ENCODE results near the gene CELA2A. TPM values are rescaled to one million over a fixed set of nuclear protein-coding genes. Genes with fewer than 3 reads are reported as not detected.
"Not testable (repeated sequence)": the region's sequence is repeated elsewhere in the genome, so short reads cannot be mapped to it uniquely, and the experiment has no call there.

CELA2A gene
- total RNA-seq, 2 donors from 2014 or later: not detected

DNA sequence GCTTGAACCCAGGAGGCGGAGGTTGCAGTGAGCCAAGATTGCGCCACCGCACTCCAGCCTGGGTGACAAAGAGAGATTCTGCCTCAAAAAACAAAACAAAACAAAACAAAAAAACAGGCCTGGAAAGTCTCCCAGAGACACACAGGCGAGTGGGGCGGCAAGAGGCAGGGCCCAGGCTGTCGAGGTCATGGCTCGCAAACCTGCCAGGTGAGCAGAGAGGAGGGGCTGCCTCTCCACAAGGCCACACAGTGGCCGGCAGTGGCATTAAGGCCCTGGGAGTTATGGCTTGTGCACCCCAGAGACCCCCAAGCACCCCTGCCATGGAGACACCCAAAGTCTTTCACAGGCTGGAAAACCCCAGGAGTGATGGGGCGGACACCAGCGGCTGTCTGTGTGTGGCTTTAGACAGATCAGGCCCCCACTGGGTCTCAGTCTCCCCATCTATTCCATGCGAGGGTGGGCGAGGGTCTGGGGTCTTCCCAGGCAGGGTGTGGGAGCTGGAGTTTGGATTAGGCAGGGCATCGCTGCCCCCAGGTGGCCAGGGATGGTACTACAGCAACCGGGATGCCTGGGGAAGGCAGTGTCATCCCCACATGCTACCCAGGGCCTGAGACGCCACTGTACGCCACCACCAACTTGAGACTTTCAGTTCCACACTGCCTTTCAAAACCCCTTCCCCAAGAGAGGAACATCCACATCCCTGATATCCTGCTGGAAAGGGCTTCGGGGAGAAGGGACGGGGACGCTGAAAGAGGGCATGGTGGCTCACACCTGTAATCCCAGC, 25.6 kb upstream of the CELA2A start:
- Mint-ChIP-seq H3K4me1 (peaks cover 8% of the 10 kb centered on the region), H3K27ac (no peak overlapping the region), H3K27me3 (no peaks in the 10 kb centered on the region), H3K36me3 (ENCODE audit: low read depth) (peaks cover 38% of the 10 kb centered on the region), H3K4me3 (no peak overlapping the region), H3K9me3 (no peaks in the 10 kb centered on the region)
- ATAC-seq (replicated peaks): peak; percentile 66

DNA sequence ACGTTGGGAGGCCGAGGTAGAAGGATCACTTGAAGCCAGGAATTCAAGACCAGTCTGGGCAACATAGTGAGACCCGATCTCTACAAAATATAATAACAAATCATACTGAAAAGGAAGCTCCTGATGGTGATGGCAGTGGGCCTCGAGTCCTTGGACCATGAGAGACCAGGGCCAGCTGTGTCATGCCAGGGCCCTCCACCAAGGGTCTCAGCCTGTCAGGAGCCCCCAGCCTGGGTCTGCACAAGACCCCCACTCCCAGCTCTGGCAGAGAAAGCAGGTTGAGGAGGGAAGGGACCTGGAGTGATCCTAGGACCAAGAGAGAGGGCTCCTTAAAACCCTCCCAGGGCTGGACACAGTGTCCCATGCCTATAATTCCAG, 25.0 kb upstream of the CELA2A start:
- Mint-ChIP-seq H3K36me3 (ENCODE audit: low read depth) (peaks cover 32% of the 10 kb centered on the region), H3K4me3 (no peak overlapping the region), H3K27me3 (no peaks in the 10 kb centered on the region), H3K27ac (no peak overlapping the region), H3K4me1 (peaks cover 2% of the 10 kb centered on the region), H3K9me3 (no peaks in the 10 kb centered on the region)
- no peak for ATAC-seq (replicated peaks)

GRCh38 chr1:15432324-15432723, 24.2 kb upstream of the CELA2A start:
- Mint-ChIP-seq H3K4me3 (no peak overlapping the region), H3K4me1 (no peaks in the 10 kb centered on the region), H3K9me3 (no peaks in the 10 kb centered on the region), H3K36me3 (ENCODE audit: low read depth) (peaks cover 25% of the 10 kb centered on the region), H3K27ac (no peak overlapping the region), H3K27me3 (no peaks in the 10 kb centered on the region)
- no peak for ATAC-seq (replicated peaks)

DNA sequence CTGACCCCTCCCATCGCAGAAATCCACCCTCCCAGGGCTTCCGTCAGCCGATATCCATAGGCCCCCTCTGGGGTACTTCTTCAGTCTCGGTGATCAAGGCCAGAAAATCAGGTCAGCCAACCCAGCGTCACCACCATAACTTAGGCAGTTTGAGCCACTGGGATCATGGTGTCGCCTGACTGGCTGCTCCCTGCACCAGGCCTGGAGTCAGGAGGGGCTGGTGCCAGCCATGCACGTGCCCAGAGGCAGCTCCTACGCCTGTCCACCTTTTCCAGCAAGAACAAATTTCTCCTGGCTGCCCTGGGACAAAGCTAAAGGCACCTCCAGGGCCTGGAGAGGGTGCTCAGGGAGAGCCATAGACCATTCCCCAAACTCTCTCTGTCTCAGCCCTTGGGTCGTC, 23.1 kb upstream of the CELA2A start:
- H3K36me3 Mint-ChIP-seq (ENCODE audit: low read depth): peaks cover 15% of the 10 kb centered on the region
- H3K27ac Mint-ChIP-seq: no peak overlapping the region
- H3K27me3 Mint-ChIP-seq: no peaks in the 10 kb centered on the region
- no peak overlapping the region for H3K4me3 Mint-ChIP-seq
- H3K4me1 Mint-ChIP-seq: no peaks in the 10 kb centered on the region
- no peak for ATAC-seq (replicated peaks)
- H3K9me3 Mint-ChIP-seq: no peaks in the 10 kb centered on the region

GRCh38 chr1:15434739-15435138, 21.8 kb upstream of the CELA2A start:
- H3K4me1 Mint-ChIP-seq; H3K9me3 Mint-ChIP-seq; H3K36me3 Mint-ChIP-seq (ENCODE audit: low read depth); H3K27ac Mint-ChIP-seq; H3K4me3 Mint-ChIP-seq; ATAC-seq (replicated peaks); H3K27me3 Mint-ChIP-seq: not testable (repeated sequence)

DNA sequence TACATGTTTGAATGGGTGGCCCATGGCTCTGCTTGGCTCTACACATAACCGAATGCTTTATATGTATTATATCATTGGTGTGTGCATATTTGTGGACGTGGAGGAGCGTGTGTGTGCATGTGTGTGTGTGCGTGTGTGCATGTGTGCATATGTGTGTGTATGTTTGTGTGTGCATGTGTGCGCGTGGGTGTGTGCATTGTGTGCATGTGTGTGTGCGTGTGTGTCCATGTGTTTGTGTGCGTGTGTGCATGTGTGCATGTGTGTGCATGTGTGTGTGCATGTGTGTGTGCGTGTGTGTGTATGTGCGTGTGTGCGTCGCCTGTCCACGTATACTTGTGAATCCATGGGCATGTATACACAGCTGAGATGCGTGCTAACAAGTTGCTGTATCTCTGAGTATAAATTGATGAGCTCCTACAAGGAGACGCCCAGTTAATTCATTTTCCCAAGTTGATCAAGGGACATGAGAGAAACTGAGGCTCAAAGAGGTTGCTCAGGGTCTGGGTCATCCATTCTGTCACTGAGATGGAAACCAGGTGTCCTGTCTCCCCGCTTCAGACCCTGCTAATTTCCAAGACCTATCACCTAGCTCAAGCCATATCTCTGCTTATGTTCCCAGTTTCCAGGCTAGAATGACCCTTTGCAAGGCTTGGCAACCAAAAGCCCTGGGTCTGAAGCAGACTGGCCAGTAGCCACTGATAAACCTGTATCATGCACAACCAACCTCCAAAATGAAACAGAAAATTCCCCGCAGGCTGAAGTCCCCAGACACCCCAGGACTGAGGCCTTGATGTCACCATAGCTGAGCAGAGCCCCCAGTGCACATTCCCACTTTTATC, 21.1 kb upstream of the CELA2A start:
- Mint-ChIP-seq H3K9me3 (no peaks in the 10 kb centered on the region), H3K27me3 (no peaks in the 10 kb centered on the region), H3K36me3 (ENCODE audit: low read depth) (peaks cover under 1% of the 10 kb centered on the region), H3K27ac (no peak overlapping the region), H3K4me3 (no peak overlapping the region), H3K4me1 (no peaks in the 10 kb centered on the region)
- ATAC-seq (replicated peaks): no peak

- H3K4me3 Mint-ChIP-seq: no peak overlapping the region
- no peaks in the 10 kb centered on the region for H3K36me3 Mint-ChIP-seq (ENCODE audit: low read depth)
- H3K4me1 Mint-ChIP-seq: no peaks in the 10 kb centered on the region
- no peaks in the 10 kb centered on the region for H3K9me3 Mint-ChIP-seq
- H3K27ac Mint-ChIP-seq: no peak overlapping the region
- H3K27me3 Mint-ChIP-seq: no peaks in the 10 kb centered on the region
- ATAC-seq (replicated peaks): no peak
These were observed 19.6 kb upstream of the CELA2A start for GRCh38 chr1:15436881-15437442.

- ATAC-seq (replicated peaks): no peak
- no peaks in the 10 kb centered on the region for H3K27me3 Mint-ChIP-seq
- H3K36me3 Mint-ChIP-seq (ENCODE audit: low read depth): no peaks in the 10 kb centered on the region
- no peaks in the 10 kb centered on the region for H3K4me1 Mint-ChIP-seq
- H3K9me3 Mint-ChIP-seq: no peaks in the 10 kb centered on the region
- H3K27ac Mint-ChIP-seq: no peak overlapping the region
- H3K4me3 Mint-ChIP-seq: no peak overlapping the region
These were observed 17.2 kb upstream of the CELA2A start for GRCh38 chr1:15439325-15439724.

GRCh38 chr1:15440357-15440756, 16.2 kb upstream of the CELA2A start:
- Mint-ChIP-seq H3K27me3 (peaks cover 3% of the 10 kb centered on the region), H3K36me3 (ENCODE audit: low read depth) (no peaks in the 10 kb centered on the region), H3K4me3 (no peak overlapping the region), H3K4me1 (peaks cover 4% of the 10 kb centered on the region), H3K9me3 (no peaks in the 10 kb centered on the region), H3K27ac (no peak overlapping the region)
- ATAC-seq (replicated peaks): no peak

DNA sequence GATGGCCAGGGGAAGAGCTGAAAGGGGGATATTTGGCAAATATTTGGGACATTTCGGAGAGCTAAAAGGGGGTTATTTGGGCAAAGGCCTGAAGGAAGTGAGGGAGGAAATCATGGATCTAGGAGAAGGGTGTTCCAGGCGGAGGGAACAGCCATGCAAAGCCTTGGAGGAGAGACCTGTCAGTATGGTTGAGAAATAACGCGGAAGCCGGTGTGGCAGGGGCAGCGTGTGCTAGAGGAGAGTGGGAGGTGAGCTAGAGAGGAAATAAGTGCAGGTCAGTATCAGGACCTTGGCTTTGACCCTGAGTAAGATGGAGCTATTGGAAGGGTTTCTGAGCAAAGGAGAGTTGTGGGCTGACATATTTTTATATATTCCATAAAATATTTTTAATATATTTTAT, 15.3 kb upstream of the CELA2A start:
- Mint-ChIP-seq H3K4me1 (peaks cover 4% of the 10 kb centered on the region), H3K36me3 (ENCODE audit: low read depth) (no peaks in the 10 kb centered on the region), H3K27me3 (peaks cover 3% of the 10 kb centered on the region), H3K4me3 (no peak overlapping the region), H3K27ac (no peak overlapping the region), H3K9me3 (no peaks in the 10 kb centered on the region)
- no peak for ATAC-seq (replicated peaks)

GRCh38 chr1:15442119-15442518, 14.4 kb upstream of the CELA2A start:
- H3K9me3 Mint-ChIP-seq: no peaks in the 10 kb centered on the region
- no peak overlapping the region for H3K4me3 Mint-ChIP-seq
- H3K27me3 Mint-ChIP-seq: peaks cover 4% of the 10 kb centered on the region
- ATAC-seq (replicated peaks): no peak
- peaks cover 4% of the 10 kb centered on the region for H3K4me1 Mint-ChIP-seq
- H3K36me3 Mint-ChIP-seq (ENCODE audit: low read depth): no peaks in the 10 kb centered on the region
- no peak overlapping the region for H3K27ac Mint-ChIP-seq

DNA sequence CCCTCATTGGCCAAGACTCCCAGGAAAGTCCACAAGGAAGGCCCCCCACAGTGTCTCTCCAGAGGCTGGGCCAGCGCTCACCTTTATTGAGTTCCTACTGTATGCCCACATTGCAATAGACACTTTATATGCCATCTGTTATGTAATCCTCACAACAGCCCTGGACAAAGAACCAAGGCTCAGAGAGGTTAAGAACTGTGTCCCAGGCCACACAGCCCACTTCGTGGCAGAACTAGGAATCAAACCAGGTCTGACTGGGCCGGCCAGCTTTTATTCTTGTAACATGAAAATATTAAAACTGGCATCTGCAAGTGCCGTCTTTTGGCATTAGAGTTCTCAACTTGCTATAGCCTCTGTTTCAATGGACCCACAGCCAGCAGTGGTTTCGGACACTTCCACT, 13.8 kb upstream of the CELA2A start:
- Mint-ChIP-seq H3K4me1 (peaks cover 4% of the 10 kb centered on the region), H3K36me3 (ENCODE audit: low read depth) (no peaks in the 10 kb centered on the region), H3K9me3 (no peaks in the 10 kb centered on the region), H3K4me3 (no peak overlapping the region), H3K27ac (no peak overlapping the region), H3K27me3 (peaks cover 6% of the 10 kb centered on the region)
- no peak for ATAC-seq (replicated peaks)

DNA sequence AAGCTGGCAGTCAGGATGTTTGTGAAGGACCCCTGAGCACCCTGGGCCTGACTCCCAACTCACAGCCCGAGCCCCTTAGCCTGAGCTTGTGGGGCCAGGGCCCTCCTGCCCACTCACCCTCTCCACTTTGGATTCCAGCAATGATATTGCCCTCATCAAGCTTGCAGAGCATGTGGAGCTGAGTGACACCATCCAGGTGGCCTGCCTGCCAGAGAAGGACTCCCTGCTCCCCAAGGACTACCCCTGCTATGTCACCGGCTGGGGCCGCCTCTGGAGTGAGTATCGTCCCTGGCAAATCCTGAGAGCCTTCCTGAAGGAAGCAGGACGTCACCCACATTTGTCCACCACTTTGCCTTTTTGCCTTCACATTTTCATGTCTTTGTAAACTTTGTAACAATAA, 13.3 kb upstream of the CELA2A start:
- Mint-ChIP-seq H3K4me3 (no peak overlapping the region), H3K36me3 (ENCODE audit: low read depth) (no peaks in the 10 kb centered on the region), H3K9me3 (no peaks in the 10 kb centered on the region), H3K4me1 (peaks cover 4% of the 10 kb centered on the region), H3K27me3 (peaks cover 6% of the 10 kb centered on the region), H3K27ac (no peak overlapping the region)
- ATAC-seq (replicated peaks): no peak

GRCh38 chr1:15444468-15445389, 11.8 kb upstream of the CELA2A start:
- Mint-ChIP-seq H3K27me3 (peaks cover 12% of the 10 kb centered on the region), H3K9me3 (no peaks in the 10 kb centered on the region), H3K36me3 (ENCODE audit: low read depth) (no peaks in the 10 kb centered on the region), H3K4me1 (peaks cover 4% of the 10 kb centered on the region), H3K27ac (no peak overlapping the region), H3K4me3 (no peak overlapping the region)
- ATAC-seq (replicated peaks): no peak

All from activated T-helper 17 cell treated with anti-CD3 and anti-CD28 coated beads, Interleukin-2, amount 50 U/mL, for 72 hours (primary cell).